DMS153 treated with DMSO at 0.1 percent for 48 hours (cell line): ENCODE data around the gene PLCD1.

Source experiments
- DNase-seq: peaks from one replicate; lab custom pipeline; 2025; ENCODE audit not compliant: unreplicated experiment; lab: John Stamatoyannopoulos, UW

Gene PLCD1

DNA sequence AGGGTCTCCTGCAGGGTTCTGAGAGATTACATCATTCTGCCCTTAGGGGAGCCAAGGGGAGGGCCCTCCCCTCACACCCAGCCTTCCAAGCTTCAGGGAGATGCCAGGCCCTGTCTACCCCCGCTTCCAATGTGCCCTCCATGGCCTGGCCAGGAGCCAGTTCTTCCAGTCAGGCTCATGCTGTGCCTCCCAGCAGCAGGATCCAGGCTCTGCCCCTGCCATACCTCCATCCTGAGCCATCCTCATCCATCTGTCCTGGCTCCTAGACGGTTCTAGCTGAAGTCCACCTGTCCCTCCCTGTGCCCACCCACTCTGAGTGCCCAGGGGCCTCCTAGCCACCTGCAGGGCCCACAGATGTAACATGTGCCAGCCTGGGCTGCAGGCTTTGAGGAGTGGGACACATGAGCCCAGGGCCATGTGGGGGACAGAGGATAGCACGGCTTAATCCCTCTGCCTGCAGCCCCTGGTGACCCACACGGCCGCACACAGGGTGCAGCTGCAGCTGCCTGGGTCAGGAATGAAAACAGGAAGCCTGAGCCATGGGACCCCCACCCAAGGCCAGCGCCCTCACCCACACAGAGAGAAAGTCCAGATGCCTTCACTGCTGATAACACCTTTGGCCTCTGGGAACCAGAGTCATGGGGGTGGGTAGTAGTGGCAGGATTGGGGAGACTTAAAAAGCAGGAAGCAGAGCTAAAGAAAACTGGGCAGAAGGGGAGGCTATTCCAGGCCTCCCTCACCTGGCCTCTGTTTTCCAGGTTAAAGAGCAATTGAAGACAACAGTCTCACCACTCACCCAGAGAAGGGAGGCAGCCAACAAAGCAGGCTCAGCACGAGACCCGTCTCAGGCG lies 11.8 kb downstream of the PLCD1 start:
- DNase-seq = no peak

DNA sequence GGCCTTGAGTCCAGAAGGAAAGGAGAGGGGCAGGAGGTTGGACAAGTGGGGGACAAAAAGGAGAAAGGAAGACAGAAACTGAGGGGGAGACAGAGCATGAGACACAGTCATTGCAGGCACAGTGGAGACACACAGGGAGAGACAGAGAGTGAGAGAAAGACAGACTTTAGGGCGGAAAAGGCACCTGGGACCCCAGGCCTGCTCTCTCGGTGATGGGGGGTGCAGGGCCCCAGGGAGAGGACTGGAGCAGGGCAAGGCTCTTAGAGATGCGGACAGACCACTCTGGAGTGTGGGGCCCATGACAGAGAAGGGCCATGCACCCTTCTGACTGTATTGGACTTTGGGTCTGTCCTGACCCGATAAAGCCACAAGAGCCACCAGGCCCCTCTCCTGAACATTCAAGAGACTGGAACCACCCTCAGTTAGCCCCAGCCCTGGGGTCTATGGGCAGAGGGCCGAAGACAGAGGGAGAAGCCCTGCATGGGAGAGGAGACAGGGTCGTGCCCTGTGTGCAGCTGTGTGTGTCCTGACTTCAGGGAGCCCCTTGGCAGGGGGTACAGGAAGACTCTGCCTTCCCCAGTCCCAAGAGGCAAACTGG lies 12.5 kb downstream of the PLCD1 start:
- DNase-seq = no peak

DNA sequence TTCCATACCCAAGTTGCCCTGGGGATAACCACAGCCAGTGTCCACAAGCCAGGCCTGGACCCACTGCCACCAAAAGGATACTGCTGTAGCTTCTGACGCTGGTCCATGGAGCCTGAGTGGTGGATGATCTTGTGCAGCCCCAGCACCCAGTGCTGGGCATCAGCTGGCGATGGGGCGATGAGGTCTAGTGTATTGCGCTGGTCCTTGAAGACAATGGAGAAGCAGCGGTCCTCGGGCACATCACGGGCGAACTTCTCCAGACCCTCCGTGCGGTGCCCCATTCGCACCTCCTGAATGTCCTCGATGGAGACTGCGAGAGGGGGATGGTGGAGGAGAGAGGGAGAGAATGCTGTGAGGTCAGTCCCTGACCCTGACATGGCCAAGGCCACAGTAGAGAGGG lies 13.0 kb downstream of the PLCD1 start:
- DNase-seq = no peak

- DNase-seq = no peak
Observed at GRCh38 chr3:38015984-38016383, 13.5 kb downstream of the PLCD1 start.

- no peak for DNase-seq
Observed at GRCh38 chr3:38015485-38015884, 14.0 kb downstream of the PLCD1 start.

DNA sequence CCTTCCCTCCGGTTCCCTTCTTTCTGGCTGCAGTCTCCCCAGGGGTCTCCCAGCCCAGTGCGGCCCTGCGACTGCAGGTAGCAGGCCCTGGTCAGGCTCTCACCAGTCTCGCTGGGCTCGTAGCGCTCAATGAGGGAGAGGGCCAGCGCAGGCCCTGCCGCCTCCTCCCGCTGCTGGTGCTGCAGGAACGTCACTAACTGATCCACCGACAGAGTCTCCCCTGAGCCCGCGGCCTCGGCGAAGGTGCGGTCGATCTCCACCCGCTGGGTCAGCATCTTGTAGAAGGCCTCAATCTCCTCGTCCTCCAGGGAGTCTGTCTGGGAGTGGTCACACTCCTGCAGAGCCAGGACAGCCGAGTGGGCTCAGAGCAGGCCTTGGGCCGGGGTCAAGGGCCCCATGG lies 18.3 kb downstream of the PLCD1 start:
- DNase-seq = no peak

DNA sequence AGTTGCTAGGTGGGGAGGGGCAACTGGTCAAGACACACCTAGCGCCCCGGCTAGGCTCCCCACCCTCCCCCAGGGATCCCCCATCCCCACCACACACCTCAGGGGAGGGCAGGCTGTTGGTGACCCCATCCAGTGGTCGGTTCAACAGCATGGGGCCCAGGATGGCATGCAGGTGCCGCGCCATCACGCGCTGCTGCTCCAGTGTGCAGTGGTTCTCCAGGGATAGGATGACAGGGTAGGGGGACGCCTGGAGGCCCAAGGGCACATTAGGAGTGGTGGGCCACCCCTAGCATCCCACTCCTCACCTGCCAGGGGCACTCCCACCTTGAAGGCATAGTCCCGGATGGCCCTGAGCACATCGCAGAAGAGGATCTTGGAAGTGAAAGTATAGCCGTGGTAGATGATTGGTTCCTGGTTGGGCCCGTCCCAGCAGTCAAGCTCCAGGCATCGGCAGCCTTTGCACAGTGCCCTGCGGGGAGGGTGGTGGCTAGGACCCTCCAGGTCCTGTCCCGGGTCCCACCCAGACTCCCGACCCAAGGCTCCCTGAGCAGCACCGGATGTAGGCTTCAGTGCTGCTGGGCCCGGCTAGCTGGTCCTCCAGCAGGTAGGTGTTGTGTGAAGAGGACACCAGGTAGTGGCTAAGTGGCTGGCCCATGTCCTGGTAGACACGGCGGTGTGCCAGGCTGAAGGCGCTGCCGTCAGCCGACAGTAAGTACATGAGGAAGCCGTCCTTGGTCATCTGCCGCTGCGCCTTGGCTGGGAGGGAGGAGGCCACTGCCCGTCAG lies 19.4 kb downstream of the PLCD1 start:
- DNase-seq = no peak

DNA sequence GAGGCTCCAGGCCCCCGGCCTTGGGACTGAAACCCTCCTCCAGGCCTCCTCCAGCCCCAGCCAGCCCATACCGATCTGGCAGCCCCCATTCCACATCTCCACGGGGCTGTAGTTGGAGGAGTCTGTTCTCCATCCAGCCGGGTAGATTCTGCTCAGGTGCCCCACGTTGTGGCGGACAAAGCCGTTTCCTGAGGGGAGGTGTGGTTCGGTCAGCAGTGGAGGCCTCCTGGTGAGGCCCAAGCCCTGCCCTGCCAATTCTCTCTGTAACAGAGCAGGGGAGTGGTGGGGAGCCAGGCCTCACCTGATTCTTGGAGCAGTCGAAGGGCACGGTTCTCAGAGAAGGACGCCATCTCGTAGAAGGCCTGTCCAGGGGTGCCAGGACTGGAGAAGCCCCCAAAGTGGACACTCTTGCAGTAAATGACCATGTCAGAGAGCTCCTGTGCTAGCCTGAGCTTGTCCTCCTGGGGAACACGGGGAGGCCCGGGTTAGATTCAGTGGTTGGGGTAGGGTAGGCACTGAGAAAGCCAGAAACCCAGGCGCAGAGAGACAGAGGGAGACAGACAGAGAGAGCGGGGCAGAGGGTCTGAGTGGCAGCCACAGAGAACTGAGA lies 20.4 kb downstream of the PLCD1 start:
- DNase-seq = no peak

DNA sequence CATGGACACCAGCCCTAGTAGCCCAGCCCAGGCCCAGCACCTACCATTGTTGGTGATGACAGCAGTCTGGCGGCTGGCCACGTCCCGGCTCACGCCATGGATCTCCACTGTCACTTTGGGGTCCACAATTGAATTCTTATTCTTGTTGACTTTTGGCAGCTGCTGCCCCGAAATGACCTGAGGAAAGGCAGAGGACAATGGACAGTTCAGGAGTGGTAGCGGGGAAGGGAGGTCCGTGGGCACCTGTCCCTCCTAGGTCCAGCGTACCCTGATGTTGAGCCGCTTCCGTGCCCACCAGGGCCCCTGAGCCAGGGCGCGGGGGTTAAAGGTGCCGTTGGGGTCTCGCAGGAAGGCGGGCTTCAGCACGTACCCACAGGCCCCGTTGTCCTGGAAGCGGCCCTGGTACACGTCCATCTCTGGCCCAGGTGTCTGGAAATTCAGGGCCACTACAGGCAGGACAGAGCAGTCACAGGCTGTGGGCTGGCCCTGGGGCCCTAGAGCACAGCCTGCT lies 21.2 kb downstream of the PLCD1 start:
- DNase-seq = no peak

DNA sequence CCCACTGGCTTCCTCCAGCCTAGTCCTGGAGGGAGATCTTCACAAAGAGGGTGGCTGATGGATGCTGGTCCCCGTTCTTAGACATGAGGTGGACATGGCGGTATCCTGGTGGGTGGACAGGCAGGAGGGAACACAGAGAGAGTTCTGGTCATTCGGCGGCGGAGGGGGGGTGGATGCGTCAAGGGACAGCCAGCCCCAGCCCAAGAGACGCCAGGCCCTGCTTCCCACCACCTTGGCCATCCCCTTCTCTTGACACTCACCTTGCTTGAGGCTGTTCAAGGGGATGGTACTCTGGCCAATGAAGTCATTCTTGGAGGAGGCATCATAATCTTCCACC lies 21.7 kb downstream of the PLCD1 start:
- no peak for DNase-seq

- no peak for DNase-seq
Observed at GRCh38 chr3:38006445-38006995, 22.9 kb downstream of the PLCD1 start.

DNA sequence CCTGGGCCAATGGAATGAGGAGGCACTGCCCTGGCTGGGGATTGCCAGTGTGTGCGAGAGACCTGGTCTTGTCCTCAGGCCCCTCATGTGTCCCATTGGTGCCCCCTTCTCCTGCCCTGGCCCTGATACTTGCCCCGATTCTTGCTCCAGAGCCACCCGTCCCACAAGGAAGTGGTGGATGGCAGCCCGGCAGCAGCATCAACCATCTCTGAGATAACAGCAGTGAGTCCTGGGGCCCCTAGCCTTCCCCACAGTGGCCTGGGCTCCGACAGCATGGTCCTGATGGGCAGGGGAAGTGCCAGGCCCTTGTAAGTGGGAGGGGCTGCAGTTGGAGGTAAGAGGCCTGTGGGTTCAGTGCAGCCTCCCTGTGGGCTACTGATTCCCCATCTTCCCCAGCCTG lies 23.4 kb downstream of the PLCD1 start:
- no peak for DNase-seq

GRCh38 chr3:38005076-38006020 lies 24.1 kb downstream of the PLCD1 start:
- DNase-seq = no peak

DNA sequence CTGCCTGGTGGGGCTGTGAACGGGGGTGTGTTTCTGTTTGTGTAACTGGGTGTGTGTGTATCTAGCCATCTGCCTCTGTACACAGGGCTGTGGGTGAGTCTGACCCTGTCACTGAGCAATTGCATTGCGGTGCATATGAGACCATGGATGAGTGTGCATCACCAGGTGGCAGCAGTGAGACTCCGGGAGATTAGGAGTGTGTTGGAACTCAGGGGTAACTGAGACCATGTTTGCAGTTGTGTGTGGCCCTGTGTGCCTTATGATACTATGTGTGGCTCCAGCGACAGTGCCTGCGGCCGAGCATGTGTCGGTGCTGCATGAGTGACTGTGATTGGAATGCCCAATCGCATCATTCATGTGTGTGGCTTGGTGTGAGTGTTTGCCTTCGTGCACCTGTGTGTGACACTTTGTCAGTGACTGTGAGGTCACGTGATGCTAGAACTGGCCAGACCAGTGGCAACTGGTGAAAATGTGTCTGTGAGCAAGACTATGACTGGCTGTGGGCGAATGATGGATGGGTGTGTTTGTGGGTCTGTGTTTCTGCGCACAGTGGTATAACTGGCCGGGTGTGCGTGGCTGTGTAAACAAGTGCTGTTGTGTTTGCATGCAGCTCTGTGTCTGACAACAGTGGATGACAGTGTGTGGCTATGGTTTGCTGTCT lies 24.9 kb downstream of the PLCD1 start:
- DNase-seq = peak; percentile 1

- DNase-seq = no peak
Observed at GRCh38 chr3:38003817-38004414, 25.5 kb downstream of the PLCD1 start.

GRCh38 chr3:38003371-38003816 lies 26.0 kb downstream of the PLCD1 start:
- DNase-seq = no peak

GRCh38 chr3:38002940-38003339 lies 26.5 kb downstream of the PLCD1 start:
- no peak for DNase-seq

DNA sequence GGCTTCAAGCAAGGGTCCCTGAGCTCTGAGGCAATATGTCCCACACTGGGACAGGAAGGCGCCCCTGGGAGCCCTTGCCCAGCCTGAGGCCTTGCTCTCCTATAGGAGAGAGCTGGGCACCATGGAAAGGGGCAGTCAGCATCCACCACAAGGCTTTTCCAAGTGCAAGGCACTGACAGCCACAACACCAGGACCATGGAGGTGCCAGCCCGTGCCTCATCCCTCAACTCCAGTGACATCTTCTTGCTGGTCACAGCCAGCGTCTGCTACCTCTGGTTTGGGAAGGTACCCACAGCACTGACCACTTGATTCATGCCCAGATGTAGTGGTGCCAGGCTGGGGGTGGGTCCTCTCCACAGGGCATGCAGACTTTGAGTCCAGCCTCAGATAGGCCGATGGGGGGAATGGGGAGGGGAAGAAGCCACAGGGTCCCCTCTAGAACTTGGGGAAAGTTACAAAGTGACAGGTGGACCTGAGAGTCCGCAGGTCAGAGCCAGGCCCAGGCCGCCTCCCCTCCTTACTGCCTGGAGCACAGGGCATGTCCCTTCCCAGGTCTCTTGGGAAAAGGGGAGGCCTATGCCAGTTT lies 27.1 kb downstream of the PLCD1 start:
- DNase-seq = no peak
